MCF 10A (cell line): Measurements from ENCODE around the gene FLT4. TPM values are rescaled to one million over a fixed set of nuclear protein-coding genes. Genes with fewer than 3 reads are reported as not detected.

Experiments used
- BruUV-seq: library from RNA; stranded (reverse); fragments of 400-500 nt; replicated peaks from 2 replicates; lab custom pipeline; 2021; lab: Mats Ljungman, UMichigan
- CTCF ChIA-PET: fragments of 300-600 bp; sonication (Branson Sonifier 250); formaldehyde crosslinking; extraction: SDS; loops from one replicate; lab custom pipeline; 2021; ENCODE audit warnings: antibody characterized with exemption, inconsistent platforms; lab: Yijun Ruan, JAX
- POLR2A ChIA-PET: fragments of 300-600, 350-650 bp; sonication (Branson Sonifier 250); formaldehyde crosslinking; extraction: SDS; loops from one replicate; lab custom pipeline; 2020; ENCODE audit warnings: antibody characterized with exemption, inconsistent platforms; lab: Yijun Ruan, JAX
- DNase-seq: peaks from one replicate; pipeline ENCODE4 v3.0.0-alpha.2; 2018; ENCODE audit not compliant: unreplicated experiment
- H3K27ac Mint-ChIP-seq: one replicate; pipeline ENCODE4 v1.8.0; 2022; ENCODE audit warnings: mild to moderate bottlenecking, low read depth, mixed read lengths; ENCODE audit not compliant: unreplicated experiment
- H3K27me3 Mint-ChIP-seq: one replicate; pipeline ENCODE4 v1.8.0; 2022; ENCODE audit warnings: mixed read lengths; ENCODE audit not compliant: insufficient read depth, unreplicated experiment
- H3K36me3 Mint-ChIP-seq: one replicate; pipeline ENCODE4 v1.8.0; 2022; ENCODE audit warnings: mild to moderate bottlenecking, moderate library complexity, mixed read lengths; ENCODE audit not compliant: insufficient read depth, unreplicated experiment
- H3K4me1 Mint-ChIP-seq: one replicate; pipeline ENCODE4 v1.8.0; 2022; ENCODE audit warnings: mixed read lengths; ENCODE audit not compliant: insufficient read depth, unreplicated experiment
- H3K4me3 Mint-ChIP-seq: one replicate; pipeline ENCODE4 v1.8.0; 2022; ENCODE audit warnings: mild to moderate bottlenecking, moderate library complexity, mixed read lengths; ENCODE audit not compliant: unreplicated experiment
- H3K9me3 Mint-ChIP-seq: one replicate; pipeline ENCODE4 v1.8.0; 2022; ENCODE audit warnings: mixed read lengths; ENCODE audit not compliant: unreplicated experiment
- intact Hi-C: fragments of 100-400 bp; cut with micrococcal nuclease; formaldehyde crosslinking; loops from 2 replicates; pipeline ENCODE4 v1.14.1; 2022
- total RNA-seq: library from RNA; stranded (reverse); gene quantifications from 2 replicates; pipeline ENCODE4 v1.2.3, GENCODE V29; 2022
- TF ChIP-seq, protein P1 (sequence below): fragments of 200-600 bp; IDR thresholded peaks from one replicate; pipeline ENCODE4 v1.8.0; 2022; ENCODE audit warnings: antibody characterized with exemption, mild to moderate bottlenecking; ENCODE audit not compliant: unreplicated experiment

The FLT4 gene
- total RNA-seq, 1 experiment from 2014 or later: not detected

DNA sequence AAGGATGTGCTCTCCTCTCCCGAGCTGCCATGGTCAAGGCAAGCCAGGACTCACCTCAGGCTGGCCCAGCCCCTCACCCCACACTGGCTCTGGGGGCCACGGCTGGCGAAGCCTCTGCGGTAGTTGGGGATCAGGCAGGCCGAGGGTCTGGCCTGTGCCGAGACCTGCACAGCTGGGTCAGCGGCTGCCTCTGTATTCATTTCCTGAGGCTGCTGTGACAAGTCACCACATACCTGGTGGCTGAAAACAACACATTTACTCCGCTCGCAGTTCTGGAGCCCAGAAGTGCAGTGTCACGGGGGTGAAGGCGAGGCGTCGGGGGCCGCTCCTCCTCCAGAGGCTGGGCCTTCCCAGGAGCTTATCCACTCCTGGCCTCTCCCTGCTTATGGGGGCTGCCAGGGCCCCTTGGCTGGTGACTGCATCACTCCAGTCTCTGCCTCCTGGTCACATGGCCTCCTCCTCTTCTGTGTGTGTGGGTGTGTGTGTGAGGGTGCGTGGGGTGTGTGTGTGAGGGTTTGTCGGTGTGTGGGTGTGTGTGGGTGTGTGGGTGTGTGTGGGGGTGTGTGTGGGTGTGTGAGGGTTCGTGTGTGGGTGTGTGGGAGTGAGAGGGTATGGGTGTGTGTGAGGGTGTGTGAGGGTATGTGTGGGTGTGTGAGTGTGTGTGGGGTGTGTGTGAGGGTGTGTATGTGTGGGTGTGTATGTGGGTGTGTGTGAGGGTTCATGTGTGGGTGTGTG, 54.9 kb downstream of the FLT4 start:
- intact Hi-C loops: no loop called here
- Mint-ChIP-seq H3K4me3 (no peak overlapping the region), H3K4me1 (no peaks in the 10 kb centered on the region), H3K9me3 (no peaks in the 10 kb centered on the region), H3K27me3 (peaks cover 40% of the 10 kb centered on the region), H3K36me3 (no peaks in the 10 kb centered on the region), H3K27ac (no peak overlapping the region)
- no peak for DNase-seq
- ChIA-PET POLR2A (no interaction called here), CTCF (no interaction called here)
- TF ChIP-seq, protein P1, sequence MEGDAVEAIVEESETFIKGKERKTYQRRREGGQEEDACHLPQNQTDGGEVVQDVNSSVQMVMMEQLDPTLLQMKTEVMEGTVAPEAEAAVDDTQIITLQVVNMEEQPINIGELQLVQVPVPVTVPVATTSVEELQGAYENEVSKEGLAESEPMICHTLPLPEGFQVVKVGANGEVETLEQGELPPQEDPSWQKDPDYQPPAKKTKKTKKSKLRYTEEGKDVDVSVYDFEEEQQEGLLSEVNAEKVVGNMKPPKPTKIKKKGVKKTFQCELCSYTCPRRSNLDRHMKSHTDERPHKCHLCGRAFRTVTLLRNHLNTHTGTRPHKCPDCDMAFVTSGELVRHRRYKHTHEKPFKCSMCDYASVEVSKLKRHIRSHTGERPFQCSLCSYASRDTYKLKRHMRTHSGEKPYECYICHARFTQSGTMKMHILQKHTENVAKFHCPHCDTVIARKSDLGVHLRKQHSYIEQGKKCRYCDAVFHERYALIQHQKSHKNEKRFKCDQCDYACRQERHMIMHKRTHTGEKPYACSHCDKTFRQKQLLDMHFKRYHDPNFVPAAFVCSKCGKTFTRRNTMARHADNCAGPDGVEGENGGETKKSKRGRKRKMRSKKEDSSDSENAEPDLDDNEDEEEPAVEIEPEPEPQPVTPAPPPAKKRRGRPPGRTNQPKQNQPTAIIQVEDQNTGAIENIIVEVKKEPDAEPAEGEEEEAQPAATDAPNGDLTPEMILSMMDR: no peak
- no TSS peak for BruUV-seq

DNA sequence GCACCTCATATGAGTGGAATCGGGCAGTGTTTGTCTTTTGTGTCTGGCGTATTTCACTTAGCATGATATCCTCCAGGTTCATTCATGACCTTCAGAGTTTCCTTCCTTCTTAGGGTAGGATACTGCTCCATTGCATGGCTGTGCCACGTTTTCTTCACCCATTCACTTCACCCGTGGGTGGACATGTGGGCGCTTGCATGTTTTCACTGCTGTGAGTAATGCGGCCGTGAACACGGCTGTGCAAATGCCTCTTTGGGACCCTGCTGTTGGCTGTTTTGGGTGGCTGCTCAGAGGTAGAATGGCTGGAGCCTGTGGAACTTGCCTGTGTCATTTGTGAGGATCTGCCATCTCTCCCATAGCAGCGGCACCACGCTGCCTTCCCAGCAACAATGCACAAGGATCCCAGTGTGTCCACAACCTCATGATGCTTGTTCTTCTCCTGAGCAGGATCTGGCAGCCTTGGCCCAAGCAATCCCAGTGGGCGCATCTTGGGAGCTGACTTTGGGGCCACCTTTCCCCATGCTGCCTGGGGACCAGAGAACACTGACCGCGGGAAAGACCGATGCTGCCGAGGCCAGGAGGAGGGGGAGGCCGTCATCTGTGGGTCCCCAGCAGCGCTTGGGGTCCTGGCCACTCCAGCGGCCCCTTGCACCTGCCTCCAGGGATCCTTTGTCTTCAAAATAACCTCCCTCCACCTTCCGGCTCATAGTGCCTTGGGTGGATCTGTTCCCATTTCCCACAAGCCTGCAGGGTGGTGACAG, 55.8 kb downstream of the FLT4 start:
- TF ChIP-seq, protein P1: no peak
- ChIA-PET CTCF (no interaction called here), POLR2A (no interaction called here)
- no TSS peak for BruUV-seq
- intact Hi-C loops: no loop called here
- no peak overlapping the region for H3K27ac Mint-ChIP-seq
- H3K9me3 Mint-ChIP-seq: no peaks in the 10 kb centered on the region
- peaks cover 46% of the 10 kb centered on the region for H3K27me3 Mint-ChIP-seq
- DNase-seq: no peak
- no peak overlapping the region for H3K4me3 Mint-ChIP-seq
- H3K4me1 Mint-ChIP-seq: no peaks in the 10 kb centered on the region
- no peaks in the 10 kb centered on the region for H3K36me3 Mint-ChIP-seq

DNA sequence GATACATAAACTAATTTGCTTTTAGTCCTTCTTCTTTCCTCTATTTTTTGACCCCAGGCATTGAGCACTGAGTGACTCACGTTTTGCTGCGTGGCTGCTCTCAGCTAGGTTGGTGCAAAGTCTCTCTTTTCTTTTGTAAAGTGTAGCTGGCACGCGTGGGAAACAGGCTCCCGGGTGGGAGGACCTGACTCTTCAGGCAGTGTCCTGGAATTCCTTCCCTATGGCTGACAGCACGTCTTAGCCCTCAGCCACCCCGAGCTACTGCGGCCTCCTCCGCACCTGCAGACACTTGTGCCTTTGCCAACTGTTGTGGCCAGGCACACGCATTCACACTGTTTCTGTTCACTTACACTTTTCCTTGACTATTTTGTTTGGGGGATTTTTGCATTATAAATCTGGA, 57.2 kb downstream of the FLT4 start:
- Mint-ChIP-seq H3K27ac (no peak overlapping the region), H3K4me1 (no peaks in the 10 kb centered on the region), H3K9me3 (no peaks in the 10 kb centered on the region), H3K36me3 (no peaks in the 10 kb centered on the region), H3K4me3 (no peak overlapping the region), H3K27me3 (peaks cover 46% of the 10 kb centered on the region)
- ChIA-PET POLR2A (no interaction called here), CTCF (interaction anchor here (0.6 kb wide), 1 partner anchor 112 kb away, joined by 4 read pairs; no protein-coding TSS in a partner anchor)
- DNase-seq: no peak
- intact Hi-C loops: no loop called here
- TF ChIP-seq, protein P1: no peak
- no TSS peak for BruUV-seq

DNA sequence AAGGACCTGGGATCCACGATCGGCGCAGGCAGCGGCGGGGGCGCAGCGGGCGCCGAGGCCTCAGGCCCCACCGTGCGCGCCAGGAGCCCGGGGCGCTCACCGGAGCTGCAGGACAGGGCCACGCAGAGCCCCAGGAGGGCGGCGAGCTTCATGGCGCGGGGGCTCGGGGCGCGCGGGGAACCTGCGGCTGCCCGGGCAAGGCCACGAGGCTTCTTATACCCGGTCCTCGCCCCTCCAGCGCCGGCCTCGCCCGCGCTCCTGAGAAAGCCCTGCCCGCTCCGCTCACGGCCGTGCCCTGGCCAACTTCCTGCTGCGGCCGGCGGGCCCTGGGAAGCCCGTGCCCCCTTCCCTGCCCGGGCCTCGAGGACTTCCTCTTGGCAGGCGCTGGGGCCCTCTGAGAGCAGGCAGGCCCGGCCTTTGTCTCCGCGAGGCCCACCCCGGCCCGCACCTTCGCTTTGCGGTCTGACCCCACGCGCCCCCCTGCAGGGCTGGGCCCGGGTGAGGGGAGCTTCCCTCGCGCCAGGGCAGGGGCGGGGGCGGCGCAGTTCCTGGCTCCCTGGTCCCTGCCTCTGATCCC, 58.0 kb downstream of the FLT4 start, which contains the start of gene SCGB3A1:
SCGB3A1 (minus strand) TSS at position 189 of the 577 bp plus-strand sequence; CDS start at position 152, 37 bp downstream.
- Mint-ChIP-seq H3K36me3 (no peaks in the 10 kb centered on the region), H3K4me3 (no peak within 1 kb of the TSS), H3K9me3 (no peaks in the 10 kb centered on the region), H3K27ac (no peak within 1 kb of the TSS), H3K4me1 (no peaks in the 10 kb centered on the region), H3K27me3 (peaks cover 46% of the 10 kb centered on the region)
- no peak for DNase-seq
- CTCF ChIA-PET: interaction anchor here (1.5 kb wide), 1 partner anchor 12 kb away, joined by 3 read pairs; no protein-coding TSS in a partner anchor
- TF ChIP-seq, protein P1: no peak
- BruUV-seq: no TSS peak
- POLR2A ChIA-PET: no interaction called here
- intact Hi-C loops: no loop called here
